Spleen (tissue), 11 donors: ENCODE measurements around the gene GRIP1. TPM values are rescaled to one million over a fixed set of nuclear protein-coding genes. Genes with fewer than 3 reads are reported as not detected.

Source experiments
- DNase-seq: peaks from one replicate; pipeline ENCODE4 v3.0.0-alpha.2; 2020
- H3K27ac ChIP-seq, 8 donors: fragments of 200-600 bp; sonication (generic) in 7 of 8; 1 replicate in 4 of 8; 2 replicates in 4 of 8; pipeline versions ENCODE4 v1.5.0 to v1.8.0; 2016 to 2021; ENCODE audit warnings: inconsistent platforms in 4 of 8, mild to moderate bottlenecking in 4 of 8, moderate library complexity in 1 of 8
- H3K27me3 ChIP-seq, 7 donors: fragments of 200-600 bp; sonication (generic) in 6 of 7; replicated peaks in 1 of 7; 1 replicate in 4 of 7; 2 replicates in 3 of 7; pipeline versions ENCODE4 v1.5.0 to v1.8.0; 2016 to 2021; ENCODE audit warnings: inconsistent platforms in 3 of 7, mild to moderate bottlenecking in 1 of 7
- H3K36me3 ChIP-seq, 6 donors: fragments of 200-600 bp; sonication (generic) in 5 of 6; 1 replicate in 4 of 6; 2 replicates in 2 of 6; pipeline versions ENCODE4 v1.5.0 to v1.8.0; 2016 to 2021; ENCODE audit warnings: inconsistent platforms in 2 of 6
- H3K4me1 ChIP-seq, 6 donors: fragments of 200-600 bp; sonication (generic) in 5 of 6; 1 replicate in 3 of 6; 2 replicates in 3 of 6; pipeline versions ENCODE4 v1.5.0 to v1.8.0; 2016 to 2021; ENCODE audit warnings: inconsistent platforms in 3 of 6
- H3K4me3 ChIP-seq, 8 donors: fragments of 200-600 bp; sonication (generic) in 7 of 8; 1 replicate in 4 of 8; 2 replicates in 4 of 8; pipeline versions ENCODE4 v1.5.0 to v1.8.0; 2016 to 2021; ENCODE audit warnings: inconsistent platforms in 4 of 8, mild to moderate bottlenecking in 4 of 8, moderate library complexity in 2 of 8
- H3K9me3 ChIP-seq, 8 donors: fragments of 200-600 bp; sonication (generic) in 7 of 8; 1 replicate in 4 of 8; 2 replicates in 4 of 8; pipeline versions ENCODE4 v1.5.0 to v1.8.0; 2016 to 2021; ENCODE audit warnings: inconsistent platforms in 4 of 8
- CTCF ChIP-seq, 11 experiments: fragments of 200-600 bp in 7 of 11; fragments of 450-650 bp in 4 of 11; sonication (generic) in 4 of 11; IDR thresholded peaks in 8 of 11; conservative IDR thresholded peaks in 3 of 11; 1 replicate in 7 of 11; 2 replicates in 4 of 11; pipeline versions ENCODE4 v1.4.0 to v1.8.0; 2016 to 2021; ENCODE audit warnings: antibody characterized with exemption in 11 of 11, inconsistent platforms in 4 of 11, mild to moderate bottlenecking in 1 of 11
- POLR2A ChIP-seq, 3 donors: fragments of 450-650 bp; IDR thresholded peaks; one replicate each; pipeline ENCODE4 v1.5.1; 2017; ENCODE audit warnings: antibody characterized with exemption in 3 of 3, mild to moderate bottlenecking in 1 of 3
- POLR2AphosphoS5 ChIP-seq, 3 donors: sonication (generic); formaldehyde crosslinking; IDR thresholded peaks; one replicate each; pipeline ENCODE4 v1.5.1; 2017; ENCODE audit warnings: antibody characterized with exemption in 3 of 3
- WGBS, 5 donors: extraction: QIAGEN DNeasy Blood & Tissue Kit in 3 of 5; methylation state at CpG; one replicate each; pipeline versions ENCODE4 v1.1.5 to v1.1.7; 2013 to 2018; 5-methylcytosine and 5-hydroxymethylcytosine counted together
- intact Hi-C: fragments of 100-400 bp; cut with DNase I; formaldehyde crosslinking; loops from one replicate; pipeline ENCODE4 v1.15.0; 2023; ENCODE audit warnings: low total_unique reads
- polyA plus RNA-seq, 3 donors: library from polyadenylated mRNA; stranded (reverse); fragments of 200-250 nt; gene quantifications; one replicate each; pipeline ENCODE4 v1.2.1, GENCODE V29; 2013
- total RNA-seq, 7 donors: library from RNA; depleted of rRNA in 3 of 7; stranded (reverse); fragments of >200 nt in 3 of 7; fragmentation: NEBNext Ultra II Directional in 4 of 7; extraction: Animal tissue kit (Norgen Biotek cat#: 25700) in 4 of 7; gene quantifications; one replicate each; pipeline versions ENCODE4 v1.1.0 to v1.2.1, GENCODE V29; 2016 to 2021
- donor health status: healthy with polysubstance abuse.
- donor health status: DM: no; HTN: no; CAD: no; lungs with moderate emphysema.
- donor health status: DM: no; HTN: no; CAD: no.
- donor health status: Bipolar disorder and iron deficiency.
- donor health status: healthy.
- donor health status: DM: no; HTN: no; CAD: no.
- donor health status: DM: yes; HTN: yes; CAD: no.

GRIP1 gene
- total and polyA plus RNA-seq, 10 donors, result 0.35 to 15.2 (median 4.8) TPM

DNA sequence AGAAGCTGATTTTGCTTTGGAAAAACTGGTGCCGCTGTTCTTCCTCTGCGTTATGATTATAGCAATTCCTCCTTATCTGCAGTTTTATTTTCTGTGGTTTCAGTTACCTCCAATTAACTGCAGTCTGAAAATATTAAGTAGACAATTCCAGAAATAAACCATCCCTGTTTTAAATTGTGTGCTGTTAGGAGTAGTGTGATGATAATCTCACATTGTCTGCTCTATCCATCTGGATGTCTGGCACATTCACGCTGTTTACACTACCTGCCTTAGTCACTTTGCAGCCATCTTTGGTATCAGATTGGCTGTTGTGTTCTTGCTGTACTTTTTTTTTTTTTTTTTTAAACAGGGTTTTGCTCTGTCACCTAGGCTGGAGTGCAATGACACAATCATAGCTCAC, 141.0 kb downstream of the GRIP1 start:
- WGBS, 5 donors, result 94 to 99% (median 97%) methylated on average over 3 of the region's 3 CpGs
- TF ChIP-seq POLR2AphosphoS5 (IDR thresholded peaks at IDR 0.05), result no peak
- no peak for TF ChIP-seq POLR2A (IDR thresholded peaks at IDR 0.05)
- Histone ChIP-seq H3K9me3 (no peaks in the 10 kb centered on the region), H3K27ac (no peak overlapping the region), H3K36me3 (no peaks in the 10 kb centered on the region), H3K4me1 (no peaks in the 10 kb centered on the region), H3K4me3 (no peak overlapping the region), H3K27me3 (no peaks in the 10 kb centered on the region)
- no peak for DNase-seq
- intact Hi-C loops, result no loop called here

DNA sequence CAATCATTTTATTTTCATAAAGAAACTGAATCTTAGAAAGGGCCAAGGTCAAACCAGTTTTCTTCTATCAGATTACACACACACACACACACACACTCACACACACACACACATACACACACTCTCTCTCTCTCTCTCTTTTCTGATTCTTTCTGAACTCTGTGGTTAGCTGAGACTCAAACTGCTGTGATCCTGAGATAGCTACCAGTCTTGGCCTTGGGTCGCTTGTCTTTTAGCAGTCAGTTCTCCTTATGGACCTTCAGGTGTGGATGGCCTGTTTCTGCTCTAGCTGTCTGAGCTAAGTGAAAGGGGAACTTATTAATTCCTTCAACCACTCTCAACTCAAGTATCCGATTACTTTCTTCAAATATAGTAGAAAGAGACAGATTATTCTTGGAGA, 145.1 kb downstream of the GRIP1 start:
- H3K27ac ChIP-seq, result no peak overlapping the region
- no peak overlapping the region for H3K4me3 ChIP-seq
- no peaks in the 10 kb centered on the region for H3K27me3 ChIP-seq
- peaks cover 0 to 9% (median 2%) of the 10 kb centered on the region in 8 donors for H3K9me3 ChIP-seq
- no peak for TF ChIP-seq POLR2A (IDR thresholded peaks at IDR 0.05)
- no peak for TF ChIP-seq CTCF (IDR thresholded peaks at IDR 0.05 in 8 of 11, conservative IDR thresholded peaks at IDR 0.05 in 3 of 11)
- TF ChIP-seq POLR2AphosphoS5 (IDR thresholded peaks at IDR 0.05), result no peak
- 77 to 89% (median 83%) methylated on average over 2 of the region's 2 CpGs for WGBS, 5 donors
- DNase-seq, result no peak
- H3K4me1 ChIP-seq, result no peaks in the 10 kb centered on the region
- intact Hi-C loops, result no loop called here
- H3K36me3 ChIP-seq, result no peaks in the 10 kb centered on the region

DNA sequence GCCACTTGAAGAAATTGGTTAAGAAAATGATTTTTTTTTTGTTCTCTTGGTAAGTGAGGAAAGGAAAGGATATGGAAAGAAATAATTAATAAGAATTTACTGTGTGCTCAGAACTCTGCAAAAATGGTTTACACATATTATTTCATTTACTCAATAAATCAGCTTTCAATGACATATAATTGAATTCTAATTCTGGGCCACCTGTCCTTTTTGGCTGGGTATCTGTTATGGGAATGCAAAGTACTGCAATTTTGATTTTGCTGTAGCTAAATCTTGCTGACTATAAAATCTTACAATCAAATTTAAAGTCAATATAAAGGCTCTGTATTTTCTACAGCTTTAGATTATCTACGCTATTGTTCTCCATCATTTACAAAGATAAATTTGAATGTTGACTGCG, 147.1 kb downstream of the GRIP1 start:
- TF ChIP-seq POLR2A (IDR thresholded peaks at IDR 0.05) (no peak), CTCF (IDR thresholded peaks at IDR 0.05 in 8 of 11, conservative IDR thresholded peaks at IDR 0.05 in 3 of 11) (no peak), POLR2AphosphoS5 (IDR thresholded peaks at IDR 0.05) (no peak)
- H3K4me3 ChIP-seq, result no peak overlapping the region
- no peak for DNase-seq
- no peak overlapping the region for H3K27ac ChIP-seq
- no peaks in the 10 kb centered on the region for H3K36me3 ChIP-seq
- peaks cover 0 to 16% (median 3%) of the 10 kb centered on the region in 8 donors for H3K9me3 ChIP-seq
- WGBS, 5 donors, result 93 to 96% (median 94%) methylated on average over 2 of the region's 2 CpGs
- H3K27me3 ChIP-seq, result no peaks in the 10 kb centered on the region
- H3K4me1 ChIP-seq, result no peaks in the 10 kb centered on the region
- intact Hi-C loops, result no loop called here

DNA sequence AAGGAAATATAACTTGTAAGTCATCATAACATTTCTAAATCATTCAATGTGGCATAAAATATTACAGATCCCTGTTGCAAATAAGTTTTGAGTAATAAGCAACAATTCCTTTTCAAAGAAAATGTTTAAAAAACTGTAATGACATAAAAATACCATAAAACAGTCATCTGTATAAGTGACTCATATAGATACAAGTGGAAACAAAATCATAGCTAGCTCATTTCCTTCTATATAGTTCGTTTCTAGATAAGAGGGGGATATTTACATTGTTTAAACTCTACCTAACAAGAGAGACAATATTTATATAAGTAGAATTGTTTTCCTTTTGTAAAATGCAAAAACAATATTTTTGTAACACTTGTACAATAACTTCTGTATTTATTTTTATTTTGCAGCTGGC, 148.9 kb downstream of the GRIP1 start:
- TF ChIP-seq POLR2AphosphoS5 (IDR thresholded peaks at IDR 0.05) (no peak), CTCF (IDR thresholded peaks at IDR 0.05 in 8 of 11, conservative IDR thresholded peaks at IDR 0.05 in 3 of 11) (no peak), POLR2A (IDR thresholded peaks at IDR 0.05) (no peak)
- no peaks in the 10 kb centered on the region for H3K4me1 ChIP-seq
- H3K36me3 ChIP-seq, result no peaks in the 10 kb centered on the region
- intact Hi-C loops, result no loop called here
- no peak for DNase-seq
- H3K27ac ChIP-seq, result no peak overlapping the region
- H3K9me3 ChIP-seq, result peaks cover 0 to 16% (median 3%) of the 10 kb centered on the region in 8 donors
- no peak overlapping the region for H3K4me3 ChIP-seq
- H3K27me3 ChIP-seq, result no peaks in the 10 kb centered on the region
- 52 to 74% (median 53%) methylated on average over 1 of the region's 1 CpG for WGBS, 5 donors

GRCh38 chr12:66516561-66516960, 162.3 kb downstream of the GRIP1 start:
- no peak for DNase-seq
- no peaks in the 10 kb centered on the region for H3K4me1 ChIP-seq
- H3K4me3 ChIP-seq, result no peak overlapping the region
- H3K9me3 ChIP-seq, result peaks cover 0 to 3% (median 0%) of the 10 kb centered on the region in 8 donors
- WGBS, 5 donors, result 56 to 90% (median 76%) methylated on average over 4 of the region's 4 CpGs
- intact Hi-C loops, result no loop called here
- H3K36me3 ChIP-seq, result no peaks in the 10 kb centered on the region
- TF ChIP-seq POLR2A (IDR thresholded peaks at IDR 0.05) (no peak), CTCF (IDR thresholded peaks at IDR 0.05 in 8 of 11, conservative IDR thresholded peaks at IDR 0.05 in 3 of 11) (no peak), POLR2AphosphoS5 (IDR thresholded peaks at IDR 0.05) (no peak)
- no peaks in the 10 kb centered on the region for H3K27me3 ChIP-seq
- H3K27ac ChIP-seq, result no peak overlapping the region
